ENCODE data around the gene TRAF2.

GRCh38 chr9:136926154-136926704 lies 39.9 kb downstream of the TRAF2 start:
- TF ChIP-seq POLR2AphosphoS5 (IDR thresholded peaks at IDR 0.05) = no peak
- TF ChIP-seq, protein P1, sequence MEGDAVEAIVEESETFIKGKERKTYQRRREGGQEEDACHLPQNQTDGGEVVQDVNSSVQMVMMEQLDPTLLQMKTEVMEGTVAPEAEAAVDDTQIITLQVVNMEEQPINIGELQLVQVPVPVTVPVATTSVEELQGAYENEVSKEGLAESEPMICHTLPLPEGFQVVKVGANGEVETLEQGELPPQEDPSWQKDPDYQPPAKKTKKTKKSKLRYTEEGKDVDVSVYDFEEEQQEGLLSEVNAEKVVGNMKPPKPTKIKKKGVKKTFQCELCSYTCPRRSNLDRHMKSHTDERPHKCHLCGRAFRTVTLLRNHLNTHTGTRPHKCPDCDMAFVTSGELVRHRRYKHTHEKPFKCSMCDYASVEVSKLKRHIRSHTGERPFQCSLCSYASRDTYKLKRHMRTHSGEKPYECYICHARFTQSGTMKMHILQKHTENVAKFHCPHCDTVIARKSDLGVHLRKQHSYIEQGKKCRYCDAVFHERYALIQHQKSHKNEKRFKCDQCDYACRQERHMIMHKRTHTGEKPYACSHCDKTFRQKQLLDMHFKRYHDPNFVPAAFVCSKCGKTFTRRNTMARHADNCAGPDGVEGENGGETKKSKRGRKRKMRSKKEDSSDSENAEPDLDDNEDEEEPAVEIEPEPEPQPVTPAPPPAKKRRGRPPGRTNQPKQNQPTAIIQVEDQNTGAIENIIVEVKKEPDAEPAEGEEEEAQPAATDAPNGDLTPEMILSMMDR (IDR thresholded peaks at IDR 0.05) = no peak
